Dendritic cell treated with granulocyte-macrophage colony-stimulating factor and Interleukin-4, amounts not matched to agents 40 ng/mL and 50 ng/mL, for 4 days (primary cell): ENCODE results near the gene PPCDC.
A peak's percentile ranks its signal among the peaks of the same experiment; 100 is the strongest.
"Not testable (repeated sequence)": the region's sequence is repeated elsewhere in the genome, so short reads cannot be mapped to it uniquely, and the experiment has no call there.

Experiments used
- H3K27ac Mint-ChIP-seq: one replicate; pipeline ENCODE4 v1.8.0; 2022; ENCODE audit warnings: mild to moderate bottlenecking, mixed read lengths
- H3K27me3 Mint-ChIP-seq: one replicate; pipeline ENCODE4 v1.8.0; 2022; ENCODE audit warnings: mild to moderate bottlenecking, mixed read lengths
- H3K36me3 Mint-ChIP-seq: one replicate; pipeline ENCODE4 v1.8.0; 2022; ENCODE audit warnings: low read depth, mixed read lengths
- H3K4me1 Mint-ChIP-seq: one replicate; pipeline ENCODE4 v1.8.0; 2022; ENCODE audit warnings: low read depth, mixed read lengths
- H3K4me3 Mint-ChIP-seq: one replicate; pipeline ENCODE4 v1.8.0; 2022; ENCODE audit warnings: mild to moderate bottlenecking, moderate library complexity, mixed read lengths
- H3K9me3 Mint-ChIP-seq: one replicate; pipeline ENCODE4 v1.8.0; 2022; ENCODE audit warnings: mixed read lengths
- intact Hi-C: fragments of 100-400 bp; cut with micrococcal nuclease; formaldehyde crosslinking; loops from one replicate; pipeline ENCODE4 v1.15.0; 2022

The PPCDC gene

DNA sequence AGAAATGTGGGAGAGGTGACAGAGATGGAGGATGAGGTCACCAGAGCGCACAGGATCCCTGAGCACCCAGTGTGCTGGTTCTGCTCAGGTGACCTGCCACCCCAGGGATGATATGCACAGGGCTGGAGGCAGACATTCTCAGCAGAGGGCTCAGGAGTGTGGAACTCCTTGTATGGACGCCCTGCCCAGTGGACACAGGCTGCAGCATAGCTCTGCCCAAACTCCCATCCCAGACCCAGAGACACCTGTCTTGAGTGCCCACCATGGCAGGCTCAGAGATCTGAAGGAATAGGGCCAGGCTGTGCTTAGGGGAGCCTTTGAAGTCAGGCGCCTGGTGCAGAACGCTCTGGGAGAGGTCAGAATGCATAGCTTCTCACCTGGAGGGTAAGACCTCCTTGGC is 47.3 kb downstream of the PPCDC start:
- Mint-ChIP-seq H3K27ac (peak overlapping the region; percentile 87), H3K4me1 (peaks cover 76% of the 10 kb centered on the region), H3K36me3 (peaks cover 6% of the 10 kb centered on the region), H3K4me3 (no peak overlapping the region), H3K27me3 (no peaks in the 10 kb centered on the region), H3K9me3 (peaks cover 7% of the 10 kb centered on the region)
- intact Hi-C loops: no loop called here

DNA sequence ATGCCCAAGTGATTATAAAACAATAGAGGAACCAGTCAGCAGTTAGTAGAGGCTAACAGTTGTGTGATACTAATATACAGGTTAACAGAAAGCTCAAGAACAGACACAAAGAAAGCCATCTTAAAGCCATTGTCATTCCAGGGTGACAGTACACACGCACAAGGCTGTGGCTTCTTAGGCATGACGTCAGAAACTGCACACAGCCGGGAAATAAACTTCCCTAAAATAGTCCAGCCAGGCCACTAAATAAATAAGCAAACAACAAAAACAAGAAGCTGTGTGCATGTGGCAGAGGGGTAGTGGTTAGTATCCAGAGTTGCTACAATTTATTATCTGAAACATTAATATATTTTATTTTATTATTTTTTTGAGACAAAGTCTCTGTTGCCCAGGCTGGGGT is 49.8 kb downstream of the PPCDC start:
- peaks cover 64% of the 10 kb centered on the region for H3K4me1 Mint-ChIP-seq
- H3K36me3 Mint-ChIP-seq: peaks cover 11% of the 10 kb centered on the region
- intact Hi-C loops: no loop called here
- peak overlapping the region; percentile 87 for H3K27ac Mint-ChIP-seq
- peaks cover 12% of the 10 kb centered on the region for H3K9me3 Mint-ChIP-seq
- H3K27me3 Mint-ChIP-seq: no peaks in the 10 kb centered on the region
- H3K4me3 Mint-ChIP-seq: no peak overlapping the region

- no peaks in the 10 kb centered on the region for H3K27me3 Mint-ChIP-seq
- H3K4me3 Mint-ChIP-seq: no peak overlapping the region
- peaks cover 36% of the 10 kb centered on the region for H3K4me1 Mint-ChIP-seq
- peaks cover 11% of the 10 kb centered on the region for H3K36me3 Mint-ChIP-seq
- intact Hi-C loops: no loop called here
- H3K9me3 Mint-ChIP-seq: peaks cover 12% of the 10 kb centered on the region
- H3K27ac Mint-ChIP-seq: peak overlapping the region; percentile 56
Measured at GRCh38 chr15:75076277-75076676, 52.9 kb downstream of the PPCDC start.

GRCh38 chr15:75077551-75077961 is 54.2 kb downstream of the PPCDC start:
- intact Hi-C loops: not testable (repeated sequence)
- Mint-ChIP-seq H3K36me3 (peaks cover 11% of the 10 kb centered on the region), H3K27ac (peak overlapping the region; percentile 56)

GRCh38 chr15:75081150-75081549 is 57.8 kb downstream of the PPCDC start:
- H3K36me3 Mint-ChIP-seq: peaks cover 10% of the 10 kb centered on the region
- H3K4me3 Mint-ChIP-seq: no peak overlapping the region
- no peaks in the 10 kb centered on the region for H3K27me3 Mint-ChIP-seq
- intact Hi-C loops: no loop called here
- peaks cover 23% of the 10 kb centered on the region for H3K4me1 Mint-ChIP-seq
- H3K27ac Mint-ChIP-seq: no peak overlapping the region
- H3K9me3 Mint-ChIP-seq: peaks cover 16% of the 10 kb centered on the region

More at GRCh38 chr15:75077551-75077961, 54.2 kb downstream of the PPCDC start:
- not testable (repeated sequence) for H3K4me3 Mint-ChIP-seq, H3K27me3 Mint-ChIP-seq
- H3K4me1 Mint-ChIP-seq: peaks cover 30% of the 10 kb centered on the region
- H3K9me3 Mint-ChIP-seq: peaks cover 12% of the 10 kb centered on the region

- Mint-ChIP-seq H3K27ac (no peak overlapping the region), H3K36me3 (peaks cover 15% of the 10 kb centered on the region), H3K4me3 (no peak overlapping the region), H3K4me1 (peaks cover 15% of the 10 kb centered on the region), H3K27me3 (no peaks in the 10 kb centered on the region), H3K9me3 (peaks cover 26% of the 10 kb centered on the region)
- intact Hi-C loops: no loop called here
Measured at GRCh38 chr15:75082689-75083088, 59.3 kb downstream of the PPCDC start.

DNA sequence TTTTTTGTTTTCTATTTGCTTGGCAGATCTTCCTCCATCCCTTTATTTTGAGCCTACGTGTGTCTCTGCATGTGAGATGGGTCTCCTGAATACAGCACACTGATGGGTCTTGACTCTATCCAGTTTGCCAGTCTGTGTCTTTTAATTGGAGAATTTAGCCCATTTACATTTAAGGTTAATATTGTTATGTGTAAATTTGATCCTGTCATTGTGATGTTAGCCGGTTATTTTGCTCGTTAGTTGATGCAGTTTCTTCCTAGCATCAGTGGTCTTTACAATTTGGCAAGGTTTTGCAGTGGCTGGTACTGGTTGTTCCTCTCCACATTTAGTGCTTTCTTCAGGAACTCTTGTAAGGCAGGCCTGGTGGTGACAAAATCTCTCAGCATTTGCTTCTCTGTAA is 62.3 kb downstream of the PPCDC start:
- peaks cover 19% of the 10 kb centered on the region for H3K4me1 Mint-ChIP-seq
- H3K27ac Mint-ChIP-seq, H3K27me3 Mint-ChIP-seq, H3K4me3 Mint-ChIP-seq, intact Hi-C loops: not testable (repeated sequence)
- peaks cover 15% of the 10 kb centered on the region for H3K36me3 Mint-ChIP-seq
- H3K9me3 Mint-ChIP-seq: peaks cover 26% of the 10 kb centered on the region

DNA sequence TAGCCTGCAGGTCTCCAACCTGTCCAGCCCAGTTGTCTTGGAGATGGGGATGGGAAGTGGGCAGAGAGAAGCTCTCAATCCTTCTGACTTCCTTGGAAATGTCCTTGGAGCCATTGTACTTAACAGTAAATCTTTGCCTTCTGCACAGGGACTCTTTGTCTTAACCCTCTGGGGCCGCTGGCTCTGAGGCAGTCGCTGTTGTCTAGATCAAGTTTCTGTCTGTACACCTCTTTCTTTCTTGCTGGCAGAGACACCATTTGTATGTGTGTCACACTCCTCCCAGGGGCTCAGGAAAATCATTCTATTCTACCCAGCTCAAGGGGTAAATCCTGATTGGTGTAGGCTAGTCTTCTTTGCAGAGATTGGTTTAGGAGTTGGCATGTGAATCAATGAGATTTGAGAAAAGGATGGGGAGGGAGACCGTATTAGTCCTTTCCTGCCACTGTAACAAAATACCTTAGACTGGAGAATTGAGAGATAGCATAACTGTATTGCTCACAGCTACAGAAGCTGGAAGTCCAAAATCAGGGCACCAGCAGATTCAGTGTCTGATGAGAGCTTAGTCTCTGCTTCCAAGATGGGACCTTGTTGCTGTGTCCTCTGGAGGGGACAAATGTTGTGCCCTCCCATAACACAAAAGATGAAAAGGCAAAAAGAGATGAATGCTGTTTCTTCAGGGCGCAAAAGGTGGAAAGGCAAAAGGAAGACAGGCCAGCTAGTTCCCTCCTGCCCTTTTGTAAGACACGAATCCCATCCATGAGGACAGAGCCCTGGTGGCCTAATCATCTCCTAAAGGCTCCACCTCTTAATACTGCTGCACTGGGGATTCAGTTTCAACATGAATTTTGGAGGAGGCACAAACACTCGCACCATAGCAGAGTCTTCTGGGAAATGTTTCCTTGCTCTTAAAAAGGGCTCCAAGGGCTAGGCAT is 66.3 kb downstream of the PPCDC start:
- no peak overlapping the region for H3K4me3 Mint-ChIP-seq
- intact Hi-C loops: no loop called here
- H3K36me3 Mint-ChIP-seq: peaks cover 15% of the 10 kb centered on the region
- peak overlapping the region; percentile 15 for H3K27ac Mint-ChIP-seq
- peaks cover 25% of the 10 kb centered on the region for H3K9me3 Mint-ChIP-seq
- no peaks in the 10 kb centered on the region for H3K27me3 Mint-ChIP-seq
- H3K4me1 Mint-ChIP-seq: peaks cover 12% of the 10 kb centered on the region

DNA sequence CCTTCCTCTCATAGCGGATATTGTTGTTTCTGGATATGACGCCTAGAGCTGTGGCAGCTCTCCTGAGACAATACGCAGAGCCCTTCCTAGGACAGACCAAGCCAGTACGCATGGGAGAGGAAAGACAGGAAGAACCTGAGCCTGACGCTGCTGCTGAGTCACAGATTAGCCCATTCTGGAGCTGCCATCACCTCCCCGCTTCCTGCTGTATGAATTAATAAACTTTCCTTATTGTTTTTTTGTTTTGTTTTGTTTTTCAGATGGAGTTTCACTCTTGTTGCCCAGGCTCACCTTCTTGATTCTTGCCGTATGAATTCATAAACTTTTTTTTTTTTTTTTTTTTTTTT is 67.0 kb downstream of the PPCDC start:
- intact Hi-C loops: no loop called here
- H3K36me3 Mint-ChIP-seq: peaks cover 14% of the 10 kb centered on the region
- peaks cover 12% of the 10 kb centered on the region for H3K4me1 Mint-ChIP-seq
- H3K27ac Mint-ChIP-seq: peak overlapping the region; percentile 15
- peaks cover 18% of the 10 kb centered on the region for H3K9me3 Mint-ChIP-seq
- H3K4me3 Mint-ChIP-seq: no peak overlapping the region
- no peaks in the 10 kb centered on the region for H3K27me3 Mint-ChIP-seq

DNA sequence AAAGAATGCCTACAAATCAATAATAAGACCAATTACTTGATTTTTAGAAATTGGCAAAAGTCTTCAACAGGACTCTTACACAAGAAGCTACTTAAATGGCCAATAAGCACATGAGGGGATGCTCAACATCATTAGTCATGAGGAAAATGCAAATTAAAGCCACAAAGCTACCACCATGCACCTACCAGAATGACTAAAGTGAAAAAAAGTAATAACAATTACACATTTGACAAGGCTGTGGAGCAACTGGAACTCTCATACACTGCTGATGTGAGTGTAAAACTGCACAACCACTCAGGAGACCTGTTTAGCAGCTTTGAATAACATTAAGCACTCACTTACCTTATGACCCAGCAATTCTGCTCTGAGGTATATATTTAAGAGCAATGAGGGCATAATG is 68.4 kb downstream of the PPCDC start:
- Mint-ChIP-seq H3K4me3 (no peak overlapping the region), H3K27me3 (no peaks in the 10 kb centered on the region), H3K4me1 (peaks cover 12% of the 10 kb centered on the region), H3K36me3 (no peaks in the 10 kb centered on the region), H3K9me3 (peaks cover 4% of the 10 kb centered on the region), H3K27ac (no peak overlapping the region)
- intact Hi-C loops: no loop called here

DNA sequence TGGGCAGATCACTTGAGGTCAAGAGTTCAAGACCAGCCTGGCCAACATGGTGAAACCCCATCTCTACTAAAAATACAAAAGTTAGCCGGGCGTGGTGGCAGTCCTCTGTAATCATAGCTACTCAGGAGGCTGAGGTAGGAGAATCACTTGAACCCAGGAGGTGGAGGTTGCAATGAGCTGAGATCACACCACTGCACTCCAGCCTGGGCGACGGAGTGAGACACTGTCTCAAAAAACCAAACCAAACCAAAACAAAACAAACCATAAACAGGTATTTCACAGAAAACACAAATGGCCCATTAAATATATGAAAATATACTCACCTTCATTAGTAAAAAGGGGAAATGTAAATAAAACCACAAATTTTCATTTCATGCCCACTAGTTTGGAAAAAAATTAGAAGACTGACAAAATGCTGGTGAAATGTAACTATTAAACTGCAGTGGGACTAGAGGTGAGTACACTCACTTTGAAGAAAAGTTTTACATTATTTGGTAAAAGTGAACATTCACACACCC is 71.6 kb downstream of the PPCDC start:
- intact Hi-C loops, H3K4me3 Mint-ChIP-seq, H3K9me3 Mint-ChIP-seq, H3K27me3 Mint-ChIP-seq, H3K27ac Mint-ChIP-seq, H3K36me3 Mint-ChIP-seq: not testable (repeated sequence)
- H3K4me1 Mint-ChIP-seq: peaks cover 16% of the 10 kb centered on the region

DNA sequence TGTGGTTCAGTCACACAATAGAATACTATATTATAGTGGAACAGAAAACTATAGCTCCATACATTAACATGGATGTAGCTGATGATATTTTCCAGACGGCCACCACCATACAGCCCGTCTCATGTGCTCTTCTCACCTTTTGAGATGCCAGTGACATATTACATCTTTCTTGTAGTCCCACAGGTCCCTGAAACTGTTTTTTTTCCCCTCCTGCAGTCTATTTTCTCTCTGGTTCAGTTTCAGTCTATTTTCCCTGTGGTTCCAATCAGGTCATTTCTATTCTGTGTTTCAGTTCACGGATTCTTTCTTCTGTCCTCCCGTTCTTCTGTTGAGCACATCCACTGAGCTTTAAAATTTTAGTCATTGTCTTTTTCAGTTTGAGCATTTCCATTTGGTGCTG is 72.2 kb downstream of the PPCDC start:
- intact Hi-C loops: no loop called here
- no peak overlapping the region for H3K4me3 Mint-ChIP-seq
- H3K36me3 Mint-ChIP-seq: no peaks in the 10 kb centered on the region
- no peaks in the 10 kb centered on the region for H3K9me3 Mint-ChIP-seq
- peaks cover 11% of the 10 kb centered on the region for H3K4me1 Mint-ChIP-seq
- H3K27me3 Mint-ChIP-seq: no peaks in the 10 kb centered on the region
- H3K27ac Mint-ChIP-seq: no peak overlapping the region

GRCh38 chr15:75097939-75098338 is 74.5 kb downstream of the PPCDC start:
- H3K27me3 Mint-ChIP-seq: no peaks in the 10 kb centered on the region
- H3K27ac Mint-ChIP-seq: peak overlapping the region; percentile 47
- H3K9me3 Mint-ChIP-seq: no peaks in the 10 kb centered on the region
- H3K36me3 Mint-ChIP-seq: no peaks in the 10 kb centered on the region
- H3K4me3 Mint-ChIP-seq: no peak overlapping the region
- peaks cover 13% of the 10 kb centered on the region for H3K4me1 Mint-ChIP-seq
- intact Hi-C loops: no loop called here

GRCh38 chr15:75098404-75098803 is 75.0 kb downstream of the PPCDC start:
- intact Hi-C loops: no loop called here
- Mint-ChIP-seq H3K27ac (peak overlapping the region; percentile 47), H3K4me1 (peaks cover 17% of the 10 kb centered on the region), H3K27me3 (no peaks in the 10 kb centered on the region), H3K9me3 (no peaks in the 10 kb centered on the region), H3K36me3 (no peaks in the 10 kb centered on the region), H3K4me3 (no peak overlapping the region)
